WTC11 (cell line): ENCODE data around the gene SCEL. TPM values are rescaled to one million over a fixed set of nuclear protein-coding genes. Genes with fewer than 3 reads are reported as not detected.

Experiments used
- ATAC-seq: fragments of 200-7000 bp; cut with Tn5 transposase; 2 replicates; pipeline ENCODE4 v1.10.0; 2021; ENCODE audit warnings: mild to moderate bottlenecking, moderate library complexity
- CTCF ChIA-PET: fragments of 300-600 bp; sonication (Branson Sonifier 250); formaldehyde crosslinking; loops from one replicate; lab custom pipeline; 2021; ENCODE audit warnings: antibody characterized with exemption; lab: Charles Lee
- POLR2A ChIA-PET: fragments of 350-600 bp; sonication (Branson Sonifier 250); formaldehyde crosslinking; loops from one replicate; lab custom pipeline; 2021; ENCODE audit warnings: antibody characterized with exemption; lab: Charles Lee
- DNase-seq: peaks from one replicate; pipeline ENCODE4 v3.0.0; 2021; ENCODE audit warnings: low spot score
- H3K27ac Mint-ChIP-seq: 2 replicates; pipeline ENCODE4 v1.8.0; 2021; ENCODE audit warnings: mixed read lengths
- H3K27me3 Mint-ChIP-seq: 2 replicates; pipeline ENCODE4 v1.8.0; 2021; ENCODE audit warnings: low read depth, mild to moderate bottlenecking, moderate library complexity, mixed read lengths
- H3K36me3 Mint-ChIP-seq: 2 replicates; pipeline ENCODE4 v1.8.0; 2021; ENCODE audit warnings: mixed read lengths
- H3K4me1 Mint-ChIP-seq: 2 replicates; pipeline ENCODE4 v1.8.0; 2022; ENCODE audit warnings: mixed read lengths
- H3K4me3 Mint-ChIP-seq: 2 replicates; pipeline ENCODE4 v1.8.0; 2021; ENCODE audit warnings: mild to moderate bottlenecking, moderate library complexity, mixed read lengths
- H3K9me3 Mint-ChIP-seq: 2 replicates; pipeline ENCODE4 v1.8.0; 2021; ENCODE audit warnings: mixed read lengths
- CREB1 ChIP-seq: sonication (generic); formaldehyde crosslinking; IDR thresholded peaks from 2 replicates; pipeline ENCODE4 v1.8.0; 2023; ENCODE audit warnings: mild to moderate bottlenecking, missing genetic modification reagents
- ESRRA ChIP-seq: sonication (generic); formaldehyde crosslinking; IDR thresholded peaks from 2 replicates; pipeline ENCODE4 v1.8.1; 2022; ENCODE audit warnings: mild to moderate bottlenecking, missing genetic modification reagents, borderline replicate concordance
- FOXJ3 ChIP-seq: sonication (generic); formaldehyde crosslinking; IDR thresholded peaks from 2 replicates; pipeline ENCODE4 v1.9.0; 2021; ENCODE audit warnings: missing genetic modification reagents, mild to moderate bottlenecking, borderline replicate concordance
- GABPB1 ChIP-seq: sonication (generic); formaldehyde crosslinking; IDR thresholded peaks from 2 replicates; pipeline ENCODE4 v1.8.1; 2023; ENCODE audit warnings: mild to moderate bottlenecking, missing genetic modification reagents
- HMGA2 ChIP-seq: fragments of 250-450 bp; sonication (Bioruptor Pico); IDR thresholded peaks from 2 replicates; pipeline ENCODE4 v1.4.0; 2021; ENCODE audit warnings: mild to moderate bottlenecking, moderate library complexity
- JAZF1 ChIP-seq: fragments of 250-450 bp; sonication (Bioruptor Pico); IDR thresholded peaks from 2 replicates; pipeline ENCODE4 v1.9.0; 2021; ENCODE audit warnings: moderate library complexity, mild to moderate bottlenecking, inconsistent platforms
- JUN ChIP-seq: sonication (generic); formaldehyde crosslinking; IDR thresholded peaks from 2 replicates; pipeline ENCODE4 v1.8.0; 2023; ENCODE audit warnings: mild to moderate bottlenecking, missing genetic modification reagents
- MLX ChIP-seq: sonication (generic); formaldehyde crosslinking; IDR thresholded peaks from 2 replicates; pipeline ENCODE4 v1.8.1; 2023; ENCODE audit warnings: mild to moderate bottlenecking, missing genetic modification reagents, moderate library complexity
- NR2C2 ChIP-seq: sonication (generic); formaldehyde crosslinking; IDR thresholded peaks from 2 replicates; pipeline ENCODE4 v1.8.0; 2022; ENCODE audit warnings: mild to moderate bottlenecking, missing genetic modification reagents
- OVOL2 ChIP-seq: fragments of 250-450 bp; sonication (Bioruptor Pico); IDR thresholded peaks from 2 replicates; pipeline ENCODE4 v1.9.0; 2021; ENCODE audit warnings: mild to moderate bottlenecking, borderline replicate concordance
- PRDM15 ChIP-seq: sonication (generic); formaldehyde crosslinking; IDR thresholded peaks from 2 replicates; pipeline ENCODE4 v1.8.0; 2022; ENCODE audit warnings: missing genetic modification reagents
- RELA ChIP-seq: sonication (generic); formaldehyde crosslinking; IDR thresholded peaks from 2 replicates; pipeline ENCODE4 v1.8.1; 2022; ENCODE audit warnings: missing genetic modification reagents, mild to moderate bottlenecking, borderline replicate concordance
- SMAD3 ChIP-seq: sonication (generic); formaldehyde crosslinking; IDR thresholded peaks from 2 replicates; pipeline ENCODE4 v1.8.0; 2022; ENCODE audit warnings: missing genetic modification reagents, mild to moderate bottlenecking, borderline replicate concordance
- TCF7 ChIP-seq: sonication (generic); formaldehyde crosslinking; IDR thresholded peaks from 2 replicates; pipeline ENCODE4 v1.8.0; 2022; ENCODE audit warnings: mild to moderate bottlenecking, low read depth, missing genetic modification reagents, moderate library complexity
- TEAD1 ChIP-seq: sonication (generic); formaldehyde crosslinking; IDR thresholded peaks from 2 replicates; pipeline ENCODE4 v1.8.0; 2022; ENCODE audit warnings: mild to moderate bottlenecking, missing genetic modification reagents
- ZNF219 ChIP-seq: sonication (generic); formaldehyde crosslinking; IDR thresholded peaks from 2 replicates; pipeline ENCODE4 v1.8.0; 2023; ENCODE audit warnings: missing genetic modification reagents, mild to moderate bottlenecking, borderline replicate concordance
- ZNF317 ChIP-seq: sonication (generic); formaldehyde crosslinking; IDR thresholded peaks from 2 replicates; pipeline ENCODE4 v1.8.1; 2023; ENCODE audit warnings: low read depth, mild to moderate bottlenecking, moderate library complexity, missing genetic modification reagents, borderline replicate concordance
- ZNF416 ChIP-seq: fragments of 250-450 bp; sonication (Bioruptor Pico); IDR thresholded peaks from 2 replicates; pipeline ENCODE4 v1.9.0; 2021; ENCODE audit warnings: mild to moderate bottlenecking, inconsistent platforms
- total RNA-seq: library from RNA; stranded (reverse); gene quantifications from 3 replicates; pipeline ENCODE4 v1.2.3, GENCODE V29; 2021
- TF ChIP-seq, protein P1 (sequence below): fragments of 250-450 bp; sonication (Bioruptor Pico); IDR thresholded peaks from 2 replicates; pipeline ENCODE4 v1.8.0; 2021; ENCODE audit warnings: mild to moderate bottlenecking

Gene SCEL
- total RNA-seq, 1 experiment from 2014 or later, result not detected

- Mint-ChIP-seq H3K9me3 (no peaks in the 10 kb centered on the region), H3K4me3 (no peak overlapping the region), H3K27me3 (no peaks in the 10 kb centered on the region), H3K4me1 (no peaks in the 10 kb centered on the region), H3K36me3 (no peaks in the 10 kb centered on the region), H3K27ac (no peak overlapping the region)
- ATAC-seq (no peak), DNase-seq (no peak)
- TF ChIP-seq FOXJ3 (CRISPR knock-in tag), result no peak
- ChIA-PET POLR2A (no interaction called here), CTCF (no interaction called here)
These were observed 84.6 kb downstream of the SCEL start for GRCh38 chr13:77620138-77620537.

GRCh38 chr13:77623806-77624205 lies 88.3 kb downstream of the SCEL start:
- DNase-seq (no peak), ATAC-seq (no peak)
- Mint-ChIP-seq H3K4me3 (no peak overlapping the region), H3K27ac (no peak overlapping the region), H3K36me3 (no peaks in the 10 kb centered on the region), H3K9me3 (no peaks in the 10 kb centered on the region), H3K4me1 (no peaks in the 10 kb centered on the region), H3K27me3 (no peaks in the 10 kb centered on the region)
- POLR2A ChIA-PET, result no interaction called here
- TF ChIP-seq TEAD1 (no peak), HMGA2 (no peak), GABPB1 (no peak), MLX (CRISPR knock-in tag) (no peak), TCF7 (CRISPR knock-in tag) (no peak)
- TF ChIP-seq, all 79 proteins: peak for 0
- CTCF ChIA-PET, result interaction anchor here (0.6 kb wide), 1 partner anchor 30 kb away, joined by 3 read pairs; no protein-coding TSS in a partner anchor

DNA sequence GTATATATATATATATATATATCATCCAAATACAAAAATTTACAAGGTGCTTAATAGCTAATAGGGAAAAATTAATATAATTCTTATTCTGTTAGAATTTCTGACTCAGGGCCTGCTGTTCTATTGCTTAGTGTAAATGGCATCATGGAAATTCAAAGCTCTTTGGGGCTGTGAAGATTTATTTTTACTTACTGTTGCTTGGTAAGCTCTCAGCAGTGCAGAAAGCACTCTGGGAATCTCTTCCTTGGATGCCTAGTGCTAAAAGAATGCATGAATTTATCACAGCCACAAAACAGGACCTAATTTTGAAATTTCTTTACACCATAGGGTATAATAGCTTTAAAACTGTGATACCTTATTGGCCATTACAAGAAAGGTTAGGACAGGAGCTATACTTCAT lies 92.7 kb downstream of the SCEL start:
- no peaks in the 10 kb centered on the region for H3K27me3 Mint-ChIP-seq
- DNase-seq (no peak), ATAC-seq (no peak)
- ChIA-PET CTCF (no interaction called here), POLR2A (no interaction called here)
- no peak for TF ChIP-seq CREB1 (CRISPR knock-in tag)
- no peak for TF ChIP-seq ZNF416
- no peak for TF ChIP-seq OVOL2 (CRISPR knock-in tag)
- TF ChIP-seq JUN, result no peak
- no peak for TF ChIP-seq RELA
- TF ChIP-seq JAZF1 (CRISPR knock-in tag), result no peak
- TF ChIP-seq, protein P1, sequence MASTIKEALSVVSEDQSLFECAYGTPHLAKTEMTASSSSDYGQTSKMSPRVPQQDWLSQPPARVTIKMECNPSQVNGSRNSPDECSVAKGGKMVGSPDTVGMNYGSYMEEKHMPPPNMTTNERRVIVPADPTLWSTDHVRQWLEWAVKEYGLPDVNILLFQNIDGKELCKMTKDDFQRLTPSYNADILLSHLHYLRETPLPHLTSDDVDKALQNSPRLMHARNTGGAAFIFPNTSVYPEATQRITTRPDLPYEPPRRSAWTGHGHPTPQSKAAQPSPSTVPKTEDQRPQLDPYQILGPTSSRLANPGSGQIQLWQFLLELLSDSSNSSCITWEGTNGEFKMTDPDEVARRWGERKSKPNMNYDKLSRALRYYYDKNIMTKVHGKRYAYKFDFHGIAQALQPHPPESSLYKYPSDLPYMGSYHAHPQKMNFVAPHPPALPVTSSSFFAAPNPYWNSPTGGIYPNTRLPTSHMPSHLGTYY (CRISPR knock-in tag), result no peak
- TF ChIP-seq ESRRA (CRISPR knock-in tag), result no peak
- no peaks in the 10 kb centered on the region for H3K9me3 Mint-ChIP-seq
- no peak overlapping the region for H3K27ac Mint-ChIP-seq
- no peaks in the 10 kb centered on the region for H3K36me3 Mint-ChIP-seq
- no peaks in the 10 kb centered on the region for H3K4me1 Mint-ChIP-seq
- H3K4me3 Mint-ChIP-seq, result no peak overlapping the region

DNA sequence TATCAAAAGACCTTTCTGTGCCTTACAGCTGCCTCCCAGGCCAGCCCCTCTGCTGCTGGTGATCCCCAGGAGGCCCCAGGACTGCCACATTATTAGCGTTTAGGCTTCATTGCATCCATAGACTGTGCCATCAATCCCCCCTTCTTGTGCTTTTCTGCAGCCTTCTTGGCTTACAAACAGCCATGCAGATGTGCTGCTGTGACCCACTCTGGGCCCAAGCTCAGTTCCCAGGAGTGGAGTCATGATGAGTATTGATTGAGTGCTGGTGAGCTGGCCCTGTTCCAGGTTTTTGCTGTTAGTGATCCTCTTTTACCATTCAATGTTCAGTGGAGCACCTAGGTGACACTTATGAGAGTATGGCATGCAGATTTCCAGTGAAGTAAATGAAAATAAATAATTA lies 102.1 kb downstream of the SCEL start:
- TF ChIP-seq ZNF219, result no peak
- TF ChIP-seq NR2C2 (CRISPR knock-in tag), result no peak
- no peak for TF ChIP-seq SMAD3 (CRISPR knock-in tag)
- no peak for TF ChIP-seq PRDM15 (CRISPR knock-in tag)
- TF ChIP-seq ZNF317 (CRISPR knock-in tag), result no peak
- Mint-ChIP-seq H3K27me3 (no peaks in the 10 kb centered on the region), H3K27ac (no peak overlapping the region; the same call in 1 of the 2 replicates), H3K9me3 (no peaks in the 10 kb centered on the region), H3K4me3 (no peak overlapping the region), H3K4me1 (no peaks in the 10 kb centered on the region), H3K36me3 (no peaks in the 10 kb centered on the region)
- ChIA-PET POLR2A (interaction anchor here (0.6 kb wide), 1 partner anchor 1334 kb away, joined by 3 read pairs; no protein-coding TSS in a partner anchor), CTCF (no interaction called here)
- ATAC-seq, result no peak
- DNase-seq, result no peak
